PC-9 (cell line): ENCODE results near the gene TLCD4. TPM values are rescaled to one million over a fixed set of nuclear protein-coding genes. Genes with fewer than 3 reads are reported as not detected.

Experiments used
- BruUV-seq: library from RNA; stranded (reverse); fragments of 400-500 nt; replicated peaks from 2 replicates; lab custom pipeline; 2021; lab: Mats Ljungman, UMichigan
- CTCF ChIA-PET: fragments of 300-600 bp; sonication (Branson Sonifier 250); formaldehyde crosslinking; loops from one replicate; lab custom pipeline; 2022; ENCODE audit warnings: antibody characterized with exemption; lab: Charles Lee
- POLR2A ChIA-PET: fragments of 300-600 bp; sonication (Branson Sonifier 250); formaldehyde crosslinking; loops from one replicate; lab custom pipeline; 2022; ENCODE audit warnings: antibody characterized with exemption; ENCODE audit not compliant: unreplicated experiment; lab: Charles Lee
- DNase-seq, 2 experiments: peaks; one replicate each; pipeline versions ENCODE4 v3.0.0 to v3.0.0-alpha.2; 2015 to 2022; ENCODE audit warnings: mixed read lengths in 1 of 2
- H2AFZ ChIP-seq: fragments of 200-600 bp; sonication (generic); 2 replicates; pipeline ENCODE4 v1.8.1; 2017; ENCODE audit warnings: antibody characterized with exemption
- H3F3A ChIP-seq: fragments of 200-600 bp; sonication (generic); 2 replicates; pipeline ENCODE4 v1.8.1; 2017; ENCODE audit warnings: antibody characterized with exemption, mild to moderate bottlenecking, low read depth; ENCODE audit not compliant: insufficient read depth
- H3K27ac ChIP-seq: fragments of 200-600 bp; sonication (generic); 2 replicates; pipeline ENCODE4 v1.6.1; 2016; ENCODE audit warnings: mixed run types
- H3K27me3 ChIP-seq: fragments of 200-600 bp; sonication (generic); 2 replicates; pipeline ENCODE4 v1.6.1; 2016; ENCODE audit warnings: low read depth, mixed run types; ENCODE audit not compliant: insufficient read depth
- H3K36me3 ChIP-seq: fragments of 200-600 bp; sonication (generic); 2 replicates; pipeline ENCODE4 v1.6.1; 2016; ENCODE audit warnings: low read depth, mixed run types
- H3K4me1 ChIP-seq: fragments of 200-600 bp; sonication (generic); replicated peaks from 2 replicates; pipeline ENCODE4 v1.6.1; 2016; ENCODE audit warnings: mixed run types; ENCODE audit not compliant: insufficient read depth
- H3K4me2 ChIP-seq: fragments of 200-600 bp; sonication (generic); 2 replicates; pipeline ENCODE4 v1.6.1; 2017; ENCODE audit warnings: mixed run types
- H3K4me3 ChIP-seq: fragments of 200-600 bp; sonication (generic); 2 replicates; pipeline ENCODE4 v1.6.1; 2016; ENCODE audit warnings: mixed run types
- H3K79me2 ChIP-seq: fragments of 200-600 bp; sonication (generic); 2 replicates; pipeline ENCODE4 v1.6.1; 2017; ENCODE audit warnings: low read depth, mixed run types
- H3K9me2 ChIP-seq: fragments of 200-600 bp; sonication (generic); 2 replicates; pipeline ENCODE4 v1.8.1; 2017; ENCODE audit warnings: mild to moderate bottlenecking; ENCODE audit not compliant: insufficient read depth
- H3K9me3 ChIP-seq: fragments of 200-600 bp; sonication (generic); 2 replicates; pipeline ENCODE4 v1.8.1; 2016; ENCODE audit warnings: low read depth; ENCODE audit not compliant: insufficient read depth
- H4K20me1 ChIP-seq: fragments of 200-600 bp; sonication (generic); 2 replicates; pipeline ENCODE4 v1.8.1; 2017; ENCODE audit not compliant: insufficient read depth
- CTCF ChIP-seq: fragments of 200-600 bp; sonication (generic); conservative IDR thresholded peaks from 2 replicates; pipeline ENCODE4 v1.6.1; 2017; ENCODE audit warnings: mixed run types, antibody characterized with exemption, mild to moderate bottlenecking, moderate library complexity
- EZH2 ChIP-seq: fragments of 200-600 bp; sonication (generic); IDR thresholded peaks from 2 replicates; pipeline ENCODE4 v1.8.0; 2017; ENCODE audit warnings: antibody characterized with exemption, low read depth
- intact Hi-C: fragments of 100-400 bp; cut with micrococcal nuclease; formaldehyde crosslinking; loops from one replicate; pipeline ENCODE4 v1.10.0; 2022; ENCODE audit not compliant: unreplicated experiment
- total RNA-seq: library from RNA; stranded (reverse); gene quantifications from 2 replicates; pipeline ENCODE4 v1.2.3, GENCODE V29; 2021

Gene TLCD4
- total RNA-seq, 1 experiment from 2014 or later: 11.2 TPM

- Histone ChIP-seq H4K20me1 (no peaks in the 10 kb centered on the region), H3K9me2 (no peaks in the 10 kb centered on the region), H3K4me1 (peaks cover 29% of the 10 kb centered on the region), H3K79me2 (peaks cover 17% of the 10 kb centered on the region), H3K9me3 (no peaks in the 10 kb centered on the region), H3K36me3 (no peaks in the 10 kb centered on the region), H2AFZ (no peak overlapping the region), H3K4me3 (peak overlapping the region; percentile 83; the same call in 1 of the 2 replicates), H3F3A (peaks cover 18% of the 10 kb centered on the region; the same call in 1 of the 2 replicates), H3K27ac (no peak overlapping the region), H3K27me3 (no peaks in the 10 kb centered on the region), H3K4me2 (peak overlapping the region; percentile 97)
- no peak for DNase-seq
- CTCF ChIA-PET: interaction anchor here (1.5 kb wide), 1 partner anchor 115 kb away, joined by 13 read pairs; the partner anchor contains the start of gene RWDD3
- POLR2A ChIA-PET: interaction anchor here (0.7 kb wide), 1 partner anchor 1413 kb away, joined by 5 read pairs; no protein-coding TSS in a partner anchor
- intact Hi-C loops: no loop called here
- TF ChIP-seq EZH2: no peak
- TF ChIP-seq CTCF: no peak
- BruUV-seq: no TSS peak
Observed at GRCh38 chr1:95118710-95119109, 1.6 kb downstream of the TLCD4 start.

DNA sequence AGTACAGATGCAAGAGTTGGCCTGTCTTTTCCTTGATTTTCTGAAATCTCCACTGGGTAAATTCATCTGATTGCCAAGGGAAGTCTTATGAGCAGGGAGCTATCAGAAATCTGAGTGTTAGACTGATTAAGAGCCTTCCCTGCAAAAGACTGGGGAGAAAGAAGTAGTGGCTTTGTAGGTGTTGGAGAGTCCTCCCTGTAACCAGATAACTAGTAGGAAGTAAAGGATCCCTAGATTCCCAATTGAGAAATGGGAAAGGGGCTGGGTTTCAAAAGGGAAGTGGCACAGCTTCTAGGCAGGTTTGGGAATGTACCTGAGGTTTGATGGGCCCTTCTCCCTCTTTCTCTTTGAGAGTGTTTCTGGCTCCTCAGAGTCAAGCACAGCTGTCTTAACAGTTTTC is 2.1 kb downstream of the TLCD4 start:
- no peak overlapping the region for H2AFZ ChIP-seq
- TF ChIP-seq EZH2 (no peak), CTCF (no peak)
- H3F3A ChIP-seq: peaks cover 18% of the 10 kb centered on the region; the same call in 1 of the 2 replicates
- ChIA-PET CTCF (no interaction called here), POLR2A (interaction anchor here (0.7 kb wide), 1 partner anchor 1413 kb away, joined by 5 read pairs; no protein-coding TSS in a partner anchor)
- no peaks in the 10 kb centered on the region for H3K27me3 ChIP-seq
- peaks cover 17% of the 10 kb centered on the region for H3K79me2 ChIP-seq
- DNase-seq: no peak
- H3K4me2 ChIP-seq: peak overlapping the region; percentile 97
- no peak overlapping the region for H3K27ac ChIP-seq
- intact Hi-C loops: no loop called here
- H3K9me3 ChIP-seq: no peaks in the 10 kb centered on the region
- H3K9me2 ChIP-seq: no peaks in the 10 kb centered on the region
- peaks cover 29% of the 10 kb centered on the region for H3K4me1 ChIP-seq
- no peaks in the 10 kb centered on the region for H3K36me3 ChIP-seq
- H4K20me1 ChIP-seq: no peaks in the 10 kb centered on the region
- H3K4me3 ChIP-seq: no peak overlapping the region
- no TSS peak for BruUV-seq

GRCh38 chr1:95122151-95122697 is 5.1 kb downstream of the TLCD4 start:
- intact Hi-C loops: no loop called here
- no peak for DNase-seq
- Histone ChIP-seq H3K4me3 (no peak overlapping the region), H3K9me3 (no peaks in the 10 kb centered on the region), H3K27ac (no peak overlapping the region), H3K79me2 (peaks cover 17% of the 10 kb centered on the region), H3K27me3 (no peaks in the 10 kb centered on the region), H3K36me3 (no peaks in the 10 kb centered on the region), H3K4me2 (no peak overlapping the region), H3F3A (no peaks in the 10 kb centered on the region), H4K20me1 (no peaks in the 10 kb centered on the region), H3K9me2 (no peaks in the 10 kb centered on the region), H3K4me1 (peaks cover 14% of the 10 kb centered on the region), H2AFZ (no peak overlapping the region)
- CTCF ChIA-PET: no interaction called here
- no TSS peak for BruUV-seq
- TF ChIP-seq EZH2 (no peak), CTCF (no peak)
- POLR2A ChIA-PET: no interaction called here
